Suprapubic skin (tissue), 4 donors: ENCODE data around the gene LIPG.

ENCODE experiments used
- CTCF ChIP-seq, 2 donors: fragments of 200-600 bp in 1 of 2; fragments of 450-650 bp in 1 of 2; sonication (generic) in 1 of 2; IDR thresholded peaks; one replicate each; pipeline ENCODE4 v1.5.1; 2016 to 2019; ENCODE audit warnings: antibody characterized with exemption in 2 of 2, mild to moderate bottlenecking in 1 of 2, moderate library complexity in 1 of 2
- POLR2A ChIP-seq, 2 donors: fragments of 450-650 bp; IDR thresholded peaks; one replicate each; pipeline ENCODE4 v1.6.1; 2017; ENCODE audit warnings: antibody characterized with exemption in 2 of 2, mild to moderate bottlenecking in 2 of 2, moderate library complexity in 2 of 2
- POLR2AphosphoS5 ChIP-seq, 3 donors: sonication (generic); formaldehyde crosslinking; IDR thresholded peaks; one replicate each; pipeline ENCODE4 v1.6.1; 2017; ENCODE audit warnings: antibody characterized with exemption in 3 of 3

- TF ChIP-seq POLR2A (IDR thresholded peaks at IDR 0.05) (no peak), CTCF (IDR thresholded peaks at IDR 0.05) (no peak), POLR2AphosphoS5 (IDR thresholded peaks at IDR 0.05) (no peak)
Measured at GRCh38 chr18:49565101-49565500, 3.2 kb downstream of the LIPG start.
